Measurements from ENCODE around the gene INPP1.
"Not testable (repeated sequence)": the region's sequence is repeated elsewhere in the genome, so short reads cannot be mapped to it uniquely, and the experiment has no call there.

INPP1 gene

GRCh38 chr2:190343536-190344275, at the start of gene INPP1:
INPP1 (plus strand) TSS chr2:190343589; CDS start chr2:190360103, 16,514 bp downstream.
- peak; percentile 62 for DNase-seq (ENCODE audit: low read depth)

- DNase-seq (ENCODE audit: low read depth) = not testable (repeated sequence)
These were observed 45.5 kb upstream of the INPP1 start for GRCh38 chr2:190297880-190298279.

DNA sequence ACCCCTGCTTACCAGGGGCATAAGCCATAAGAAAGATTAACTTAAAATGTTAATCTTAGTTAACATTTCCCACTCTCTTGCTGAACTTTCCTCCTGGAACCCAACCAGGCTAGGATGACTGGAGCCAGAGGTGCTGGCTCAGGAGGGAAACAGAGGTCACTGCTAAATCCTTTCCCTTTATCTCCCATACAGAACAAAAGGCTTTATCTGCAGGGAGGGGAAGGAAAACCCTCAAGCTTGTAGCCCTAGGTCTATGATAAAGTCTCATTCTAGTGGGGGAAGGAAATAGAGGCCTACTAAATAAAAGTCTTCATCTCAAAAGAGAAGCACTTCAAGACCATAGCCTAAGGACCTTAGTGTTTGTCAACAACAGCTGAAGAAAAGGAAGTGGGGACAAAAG, 42.4 kb upstream of the INPP1 start:
- DNase-seq (ENCODE audit: low read depth) = no peak

- DNase-seq (ENCODE audit: low read depth) = no peak
These were observed 41.3 kb upstream of the INPP1 start for GRCh38 chr2:190302052-190302451.

DNA sequence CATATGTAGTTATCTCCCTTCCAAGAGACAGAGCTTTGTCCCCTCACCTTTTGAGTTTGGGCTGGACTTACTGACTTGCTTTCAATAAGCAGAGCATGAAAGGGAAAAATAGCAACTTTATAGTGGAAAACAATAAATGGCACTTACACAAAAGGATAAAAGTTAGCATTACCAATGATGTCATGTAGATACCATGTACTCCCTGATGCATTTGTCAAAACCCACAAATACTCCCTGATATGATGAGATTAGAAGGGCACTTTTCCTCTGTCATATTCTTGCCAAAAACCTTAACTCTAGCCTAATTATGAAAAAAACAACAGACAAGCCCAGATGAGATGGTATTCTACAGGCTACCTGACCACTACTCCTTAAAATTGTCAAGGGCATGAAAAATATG, 39.7 kb upstream of the INPP1 start:
- no peak for DNase-seq (ENCODE audit: low read depth)

DNA sequence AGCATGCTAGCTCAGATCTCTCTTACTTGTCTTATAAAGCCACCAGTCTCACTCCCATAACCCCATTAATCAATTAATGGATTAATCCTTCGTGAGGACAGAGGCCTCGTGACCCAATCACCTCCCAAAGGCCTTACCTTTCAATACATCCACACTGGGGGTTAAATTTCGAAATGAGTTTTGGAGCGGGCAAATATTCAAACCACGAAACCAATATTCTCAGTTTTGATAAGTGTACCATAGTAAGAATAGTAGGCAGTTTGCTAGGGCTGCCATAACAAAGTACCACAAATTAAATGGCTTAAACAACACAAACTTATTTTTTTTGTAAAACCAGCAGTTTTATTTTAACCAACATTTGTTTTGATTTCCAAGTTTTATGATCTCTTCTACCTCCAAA, 39.0 kb upstream of the INPP1 start:
- no peak for DNase-seq (ENCODE audit: low read depth)

DNA sequence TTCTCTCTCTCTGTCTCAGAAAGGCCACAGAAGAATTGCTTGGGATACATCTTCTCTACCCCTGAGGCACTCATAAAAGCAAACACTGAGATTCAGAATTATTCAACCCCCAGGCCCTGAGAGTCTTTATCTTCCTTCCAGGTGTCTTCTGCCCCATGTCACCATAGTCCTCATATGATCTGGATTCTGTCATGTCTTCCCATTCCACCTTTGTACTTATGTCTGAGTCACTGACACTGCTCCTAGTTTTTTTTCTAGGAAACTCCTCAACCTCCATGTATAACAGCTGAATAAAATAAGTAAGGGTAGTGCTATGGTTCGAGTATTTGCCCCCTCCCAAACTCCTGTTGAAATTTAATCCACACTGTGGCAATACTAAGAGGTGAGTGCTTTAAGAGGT, 35.4 kb upstream of the INPP1 start:
- no peak for DNase-seq (ENCODE audit: low read depth)

- DNase-seq (ENCODE audit: low read depth) = no peak
These were observed 31.3 kb upstream of the INPP1 start for GRCh38 chr2:190311893-190312634.

DNA sequence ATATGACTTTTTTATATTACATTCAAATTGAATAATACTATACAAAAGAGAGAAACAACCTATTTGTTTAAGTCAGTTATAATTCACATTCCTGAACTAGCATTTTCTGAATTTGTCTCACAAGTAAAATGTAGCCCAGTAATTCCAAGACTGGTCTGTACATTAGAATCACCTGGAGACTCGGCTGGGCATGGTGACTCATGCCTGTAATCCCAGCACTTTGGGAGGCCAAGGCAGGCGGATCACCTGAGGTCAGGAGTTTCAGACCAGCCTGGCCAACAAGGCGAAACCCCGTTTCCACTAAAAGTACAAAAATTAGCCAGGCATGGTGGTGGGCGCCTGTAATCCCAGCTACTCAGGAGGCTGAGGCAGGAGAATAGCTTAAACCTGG, 30.8 kb upstream of the INPP1 start:
- not testable (repeated sequence) for DNase-seq (ENCODE audit: low read depth)

DNA sequence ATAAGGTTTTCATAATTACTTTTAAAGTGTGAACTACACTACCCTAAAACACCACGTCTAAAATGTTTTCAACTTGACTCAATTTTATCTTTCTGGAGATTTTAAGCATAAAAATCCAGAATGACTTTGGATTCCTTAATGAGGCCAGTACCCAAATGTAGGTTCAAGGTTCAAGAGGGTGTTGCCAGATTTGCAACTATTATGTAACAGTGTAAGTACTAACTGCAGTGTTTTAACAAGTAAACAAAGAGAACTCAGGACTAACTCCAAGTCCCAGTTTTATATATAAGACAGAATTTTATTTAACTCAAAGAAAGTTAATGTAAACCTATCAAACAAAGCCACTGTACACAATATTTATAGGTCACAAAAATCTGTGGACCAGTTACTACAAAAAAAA, 29.5 kb upstream of the INPP1 start:
- no peak for DNase-seq (ENCODE audit: low read depth)

- no peak for DNase-seq (ENCODE audit: low read depth)
These were observed 28.1 kb upstream of the INPP1 start for GRCh38 chr2:190315273-190315672.

- DNase-seq (ENCODE audit: low read depth) = no peak
These were observed 24.9 kb upstream of the INPP1 start for GRCh38 chr2:190318514-190318913.

DNA sequence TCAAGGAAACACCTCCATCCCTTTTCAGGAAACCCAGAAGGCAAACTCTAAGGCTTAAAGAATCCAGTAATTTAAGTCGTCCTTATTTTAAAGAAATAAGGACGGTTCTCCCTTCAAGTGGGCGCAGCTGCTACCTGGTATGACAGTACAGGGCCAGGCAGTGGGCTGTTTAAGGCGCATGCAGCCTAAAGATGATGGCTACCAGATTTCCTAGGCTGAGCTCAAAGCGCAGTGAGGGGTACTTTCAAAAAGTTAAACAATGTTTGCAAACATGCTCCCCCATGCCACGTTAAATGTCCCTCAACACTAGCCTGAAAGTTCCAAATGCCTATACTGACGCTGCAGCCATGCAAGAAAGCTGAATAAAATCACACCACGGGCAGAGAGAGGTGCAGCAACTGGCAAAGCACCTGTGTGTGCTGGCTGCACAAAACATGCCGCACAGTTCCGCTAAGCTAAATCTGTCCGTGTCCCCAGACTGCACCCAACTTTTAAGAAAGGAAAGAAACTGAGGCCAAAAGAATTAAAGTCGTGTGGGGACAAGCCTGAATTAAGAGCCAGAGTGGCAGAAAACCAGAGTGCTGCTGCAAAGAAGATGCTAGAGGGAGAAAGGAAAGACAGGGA, 24.3 kb upstream of the INPP1 start:
- DNase-seq (ENCODE audit: low read depth) = no peak

GRCh38 chr2:190319555-190320498, 23.6 kb upstream of the INPP1 start, which contains the start of gene HIBCH:
HIBCH (minus strand) TSS chr2:190319826; CDS start chr2:190319750, 76 bp downstream.
- peak; percentile 99 for DNase-seq (ENCODE audit: low read depth)

GRCh38 chr2:190320696-190321095, 22.7 kb upstream of the INPP1 start:
- DNase-seq (ENCODE audit: low read depth) = no peak

GRCh38 chr2:190323406-190323805, 20.0 kb upstream of the INPP1 start:
- no peak for DNase-seq (ENCODE audit: low read depth)

DNA sequence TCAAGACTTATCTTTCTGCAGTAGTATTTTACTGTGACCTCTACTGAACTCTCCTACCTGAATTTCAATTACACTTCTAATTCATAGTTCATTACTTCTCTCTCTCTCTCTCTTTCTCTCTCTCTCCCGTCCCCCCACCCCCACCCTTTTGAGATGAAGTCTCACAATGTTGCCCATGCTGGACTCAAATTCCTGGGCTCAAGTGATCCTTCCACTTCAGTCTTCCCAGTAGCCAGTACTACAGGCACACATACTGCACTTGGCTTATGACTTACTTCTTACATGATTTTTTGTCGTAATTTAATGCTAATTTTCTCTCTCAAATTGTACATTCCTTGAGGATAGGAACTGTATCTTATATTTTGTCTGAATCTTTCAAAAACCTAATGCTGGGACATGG, 17.8 kb upstream of the INPP1 start:
- no peak for DNase-seq (ENCODE audit: low read depth)

GRCh38 chr2:190327867-190328572, 15.4 kb upstream of the INPP1 start:
- DNase-seq (ENCODE audit: low read depth) = no peak

DNA sequence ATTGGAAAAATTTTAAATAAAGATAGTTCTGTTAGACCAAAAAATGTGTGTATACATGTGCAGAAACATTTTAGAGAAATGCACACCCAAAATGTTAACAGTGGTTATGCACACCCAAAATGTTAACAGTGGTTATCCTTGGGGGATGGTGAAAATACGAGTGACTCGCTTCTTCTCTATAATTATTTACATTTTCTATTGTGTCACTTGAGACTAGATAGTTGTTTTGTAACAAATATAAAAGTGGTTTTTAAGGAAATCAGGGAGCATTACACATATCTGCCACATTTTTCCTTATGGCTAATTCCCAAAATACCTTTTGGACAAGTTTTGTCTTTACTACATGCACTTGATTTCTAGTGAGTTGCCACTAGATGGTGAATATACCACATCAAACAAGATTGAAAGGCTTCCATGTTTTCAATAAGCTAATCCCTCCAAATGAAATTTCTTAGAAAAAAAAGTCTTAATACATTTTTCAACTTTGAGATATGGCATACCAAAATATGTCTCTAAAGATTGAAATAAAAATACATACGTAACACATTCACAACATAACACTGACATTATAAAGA, 14.7 kb upstream of the INPP1 start:
- peak; percentile 10 for DNase-seq (ENCODE audit: low read depth)

DNA sequence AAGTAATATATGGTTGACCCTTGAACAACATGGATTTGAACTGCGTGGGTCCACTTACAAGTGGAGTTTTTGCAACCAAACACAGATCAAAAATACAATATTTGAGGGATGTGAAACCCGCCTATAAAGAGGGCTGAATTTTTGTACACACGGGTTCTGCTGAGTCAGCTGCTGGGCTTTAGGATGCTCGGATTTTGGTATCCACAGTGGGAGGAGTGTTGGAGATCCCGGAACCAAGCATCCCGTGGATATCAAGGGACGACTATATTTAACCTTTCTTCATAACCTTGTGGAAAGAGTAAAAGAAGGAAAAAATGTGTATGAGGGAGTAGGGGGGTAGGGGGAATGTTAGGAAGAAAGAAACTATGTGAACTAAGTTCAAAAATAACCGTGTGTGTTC, 10.0 kb upstream of the INPP1 start:
- no peak for DNase-seq (ENCODE audit: low read depth)

GRCh38 chr2:190333928-190334327, 9.5 kb upstream of the INPP1 start:
- no peak for DNase-seq (ENCODE audit: low read depth)
